ENCODE data around the gene DVL2.
A peak's percentile ranks its signal among the peaks of the same experiment; 100 is the strongest.

The DVL2 gene

GRCh38 chr17:7234083-7234951 lies at the start of gene DVL2:
Gene DVL2, minus strand, starts transcription at chr17:7234517. Its CDS starts 255 bp downstream, at chr17:7234262.
- DNase-seq: peak; percentile 92

- no peak for DNase-seq
These were observed 49.3 kb upstream of the DVL2 start for GRCh38 chr17:7283471-7284216.

GRCh38 chr17:7282752-7283321 lies 48.5 kb upstream of the DVL2 start:
- DNase-seq: no peak

- DNase-seq: peak; percentile 31
These were observed 47.8 kb upstream of the DVL2 start for GRCh38 chr17:7281953-7282751.

GRCh38 chr17:7281074-7281952 lies 47.0 kb upstream of the DVL2 start, which contains the start of gene SLC2A4:
Gene SLC2A4, plus strand, starts transcription at chr17:7281718. Its CDS starts 217 bp downstream, at chr17:7281935.
- peak; percentile 82 for DNase-seq

GRCh38 chr17:7280519-7281073 lies 46.3 kb upstream of the DVL2 start:
- peak; percentile 89 for DNase-seq

GRCh38 chr17:7279448-7279847 lies 45.1 kb upstream of the DVL2 start:
- DNase-seq: no peak

GRCh38 chr17:7266784-7267183 lies 32.5 kb upstream of the DVL2 start:
- DNase-seq: no peak

GRCh38 chr17:7263801-7264078 lies 29.4 kb upstream of the DVL2 start:
- no peak for DNase-seq

GRCh38 chr17:7262935-7263800 lies 28.9 kb upstream of the DVL2 start:
- peak; percentile 35 for DNase-seq

- DNase-seq: peak; percentile 32
These were observed 28.0 kb upstream of the DVL2 start, which contains the start of gene CLDN7 for GRCh38 chr17:7262192-7262934. Gene CLDN7, minus strand, starts transcription at chr17:7262478. Its CDS starts 435 bp downstream, at chr17:7262043.

GRCh38 chr17:7261379-7262191 lies 27.3 kb upstream of the DVL2 start:
- DNase-seq: peak; percentile 52

GRCh38 chr17:7260651-7261378 lies 26.5 kb upstream of the DVL2 start:
- DNase-seq: no peak

GRCh38 chr17:7260151-7260550 lies 25.8 kb upstream of the DVL2 start:
- no peak for DNase-seq

- no peak for DNase-seq
These were observed 25.2 kb upstream of the DVL2 start for GRCh38 chr17:7259555-7259889.

GRCh38 chr17:7258731-7259554 lies 24.6 kb upstream of the DVL2 start:
- no peak for DNase-seq

- no peak for DNase-seq
These were observed 22.6 kb upstream of the DVL2 start for GRCh38 chr17:7256766-7257456.

All from activated T-cell treated with anti-CD3 and anti-CD28 coated beads, Interleukin-2, amount 50 U/mL, for 1 hour (primary cell).